Middle frontal gyrus (tissue), 1 donor: ENCODE results near the gene CHL1.

ENCODE experiments used
- DNase-seq: peaks from one replicate; pipeline ENCODE4 v3.0.0-alpha.2; 2015; ENCODE audit warnings: low spot score; ENCODE audit errors: extremely low spot score

The CHL1 gene

GRCh38 chr3:278300-279064, 81.9 kb downstream of the CHL1 start:
- DNase-seq = no peak

- peak; percentile 27 for DNase-seq
Measured at GRCh38 chr3:279325-279724, 82.8 kb downstream of the CHL1 start.

- DNase-seq = no peak
Measured at GRCh38 chr3:280681-281080, 84.1 kb downstream of the CHL1 start.

GRCh38 chr3:284322-284721, 87.8 kb downstream of the CHL1 start:
- no peak for DNase-seq

GRCh38 chr3:288417-288816, 91.9 kb downstream of the CHL1 start:
- no peak for DNase-seq

- no peak for DNase-seq
Measured at GRCh38 chr3:291028-291427, 94.5 kb downstream of the CHL1 start.

- no peak for DNase-seq
Measured at GRCh38 chr3:291646-292436, 95.3 kb downstream of the CHL1 start.

GRCh38 chr3:294096-294495, 97.5 kb downstream of the CHL1 start:
- DNase-seq = no peak

GRCh38 chr3:294581-294980, 98.0 kb downstream of the CHL1 start:
- no peak for DNase-seq

- no peak for DNase-seq
Measured at GRCh38 chr3:295166-295565, 98.6 kb downstream of the CHL1 start.

- DNase-seq = no peak
Measured at GRCh38 chr3:297585-297984, 101.0 kb downstream of the CHL1 start.

- DNase-seq = no peak
Measured at GRCh38 chr3:299590-300301, 103.2 kb downstream of the CHL1 start.

GRCh38 chr3:307182-307581, 110.6 kb downstream of the CHL1 start:
- no peak for DNase-seq

GRCh38 chr3:308597-309321, 112.2 kb downstream of the CHL1 start:
- DNase-seq = no peak

- no peak for DNase-seq
Measured at GRCh38 chr3:312160-312733, 115.7 kb downstream of the CHL1 start.

- DNase-seq = no peak
Measured at GRCh38 chr3:312911-313310, 116.3 kb downstream of the CHL1 start.

- no peak for DNase-seq
Measured at GRCh38 chr3:317012-317411, 120.4 kb downstream of the CHL1 start.

- DNase-seq = no peak
Measured at GRCh38 chr3:318903-319302, 122.3 kb downstream of the CHL1 start.

- no peak for DNase-seq
Measured at GRCh38 chr3:324423-324822, 127.9 kb downstream of the CHL1 start.

GRCh38 chr3:325495-325894, 128.9 kb downstream of the CHL1 start:
- no peak for DNase-seq

- no peak for DNase-seq
Measured at GRCh38 chr3:330494-331115, 134.0 kb downstream of the CHL1 start.
